WTC11 (cell line): ENCODE results near the gene MRGPRF. TPM values are rescaled to one million over a fixed set of nuclear protein-coding genes. Genes with fewer than 3 reads are reported as not detected.

ENCODE experiments used
- ATAC-seq: fragments of 200-7000 bp; cut with Tn5 transposase; 2 replicates; pipeline ENCODE4 v1.10.0; 2021; ENCODE audit warnings: mild to moderate bottlenecking, moderate library complexity
- CTCF ChIA-PET: fragments of 300-600 bp; sonication (Branson Sonifier 250); formaldehyde crosslinking; loops from one replicate; lab custom pipeline; 2021; ENCODE audit warnings: antibody characterized with exemption; lab: Charles Lee
- POLR2A ChIA-PET: fragments of 350-600 bp; sonication (Branson Sonifier 250); formaldehyde crosslinking; loops from one replicate; lab custom pipeline; 2021; ENCODE audit warnings: antibody characterized with exemption; lab: Charles Lee
- DNase-seq: peaks from one replicate; pipeline ENCODE4 v3.0.0; 2021; ENCODE audit warnings: low spot score
- H3K27ac Mint-ChIP-seq: 2 replicates; pipeline ENCODE4 v1.8.0; 2021; ENCODE audit warnings: mixed read lengths
- H3K27me3 Mint-ChIP-seq: 2 replicates; pipeline ENCODE4 v1.8.0; 2021; ENCODE audit warnings: low read depth, mild to moderate bottlenecking, moderate library complexity, mixed read lengths
- H3K36me3 Mint-ChIP-seq: 2 replicates; pipeline ENCODE4 v1.8.0; 2021; ENCODE audit warnings: mixed read lengths
- H3K4me1 Mint-ChIP-seq: 2 replicates; pipeline ENCODE4 v1.8.0; 2022; ENCODE audit warnings: mixed read lengths
- H3K4me3 Mint-ChIP-seq: 2 replicates; pipeline ENCODE4 v1.8.0; 2021; ENCODE audit warnings: mild to moderate bottlenecking, moderate library complexity, mixed read lengths
- H3K9me3 Mint-ChIP-seq: 2 replicates; pipeline ENCODE4 v1.8.0; 2021; ENCODE audit warnings: mixed read lengths
- ATF1 ChIP-seq: sonication (generic); formaldehyde crosslinking; IDR thresholded peaks from 2 replicates; pipeline ENCODE4 v1.8.1; 2023; ENCODE audit warnings: mild to moderate bottlenecking, moderate library complexity, missing genetic modification reagents
- ATF2 ChIP-seq: sonication (generic); formaldehyde crosslinking; IDR thresholded peaks from 2 replicates; pipeline ENCODE4 v1.8.1; 2022; ENCODE audit warnings: low read depth, missing genetic modification reagents, borderline replicate concordance
- FOXP1 ChIP-seq: sonication (generic); formaldehyde crosslinking; IDR thresholded peaks from 2 replicates; pipeline ENCODE4 v1.8.0; 2022; ENCODE audit warnings: missing genetic modification reagents, mild to moderate bottlenecking, moderate library complexity, borderline replicate concordance
- FOXP4 ChIP-seq: sonication (generic); formaldehyde crosslinking; IDR thresholded peaks from 2 replicates; pipeline ENCODE4 v1.8.0; 2022; ENCODE audit warnings: mild to moderate bottlenecking, missing genetic modification reagents
- GABPB1 ChIP-seq: sonication (generic); formaldehyde crosslinking; IDR thresholded peaks from 2 replicates; pipeline ENCODE4 v1.8.1; 2023; ENCODE audit warnings: mild to moderate bottlenecking, missing genetic modification reagents
- GRHL2 ChIP-seq: fragments of 250-450 bp; sonication (Bioruptor Pico); IDR thresholded peaks from 2 replicates; pipeline ENCODE4 v1.8.0; 2022; ENCODE audit warnings: mild to moderate bottlenecking, moderate library complexity; ENCODE audit not compliant: insufficient replicate concordance, severe bottlenecking
- GTF2I ChIP-seq: fragments of 250-450 bp; sonication (Bioruptor Pico); conservative IDR thresholded peaks from 2 replicates; pipeline ENCODE4 v1.4.0; 2021; ENCODE audit warnings: mild to moderate bottlenecking
- HMGA2 ChIP-seq: fragments of 250-450 bp; sonication (Bioruptor Pico); IDR thresholded peaks from 2 replicates; pipeline ENCODE4 v1.4.0; 2021; ENCODE audit warnings: mild to moderate bottlenecking, moderate library complexity
- IRF1 ChIP-seq: sonication (generic); formaldehyde crosslinking; IDR thresholded peaks from 2 replicates; pipeline ENCODE4 v1.8.0; 2023; ENCODE audit warnings: missing genetic modification reagents
- JUN ChIP-seq: sonication (generic); formaldehyde crosslinking; IDR thresholded peaks from 2 replicates; pipeline ENCODE4 v1.8.0; 2023; ENCODE audit warnings: mild to moderate bottlenecking, missing genetic modification reagents
- MAX ChIP-seq: sonication (generic); formaldehyde crosslinking; IDR thresholded peaks from 2 replicates; pipeline ENCODE4 v1.8.0; 2022; ENCODE audit warnings: mild to moderate bottlenecking, missing genetic modification reagents
- MLX ChIP-seq: sonication (generic); formaldehyde crosslinking; IDR thresholded peaks from 2 replicates; pipeline ENCODE4 v1.8.1; 2023; ENCODE audit warnings: mild to moderate bottlenecking, missing genetic modification reagents, moderate library complexity
- NR2C2 ChIP-seq: sonication (generic); formaldehyde crosslinking; IDR thresholded peaks from 2 replicates; pipeline ENCODE4 v1.8.0; 2022; ENCODE audit warnings: mild to moderate bottlenecking, missing genetic modification reagents
- PRRX2 ChIP-seq: fragments of 250-450 bp; sonication (Bioruptor Pico); IDR thresholded peaks from 2 replicates; pipeline ENCODE4 v1.8.0; 2021; ENCODE audit warnings: mild to moderate bottlenecking
- SMAD4 ChIP-seq: sonication (generic); formaldehyde crosslinking; IDR thresholded peaks from 2 replicates; pipeline ENCODE4 v1.8.0; 2022; ENCODE audit warnings: mild to moderate bottlenecking, missing genetic modification reagents
- SP1 ChIP-seq: sonication (generic); formaldehyde crosslinking; conservative IDR thresholded peaks from 2 replicates; pipeline ENCODE4 v1.8.1; 2022; ENCODE audit warnings: missing genetic modification reagents
- TP53 ChIP-seq: sonication (generic); formaldehyde crosslinking; IDR thresholded peaks from 2 replicates; pipeline ENCODE4 v1.8.1; 2023; ENCODE audit warnings: mild to moderate bottlenecking, missing genetic modification reagents
- USF1 ChIP-seq: sonication (generic); formaldehyde crosslinking; IDR thresholded peaks from 2 replicates; pipeline ENCODE4 v1.8.0; 2022; ENCODE audit warnings: mild to moderate bottlenecking, missing genetic modification reagents
- ZBTB43 ChIP-seq: sonication (generic); formaldehyde crosslinking; IDR thresholded peaks from 2 replicates; pipeline ENCODE4 v1.8.1; 2023; ENCODE audit warnings: mild to moderate bottlenecking, missing genetic modification reagents
- ZNF396 ChIP-seq: fragments of 250-450 bp; sonication (Bioruptor Pico); IDR thresholded peaks from 2 replicates; pipeline ENCODE4 v1.8.0; 2021; ENCODE audit warnings: mild to moderate bottlenecking, moderate library complexity, borderline replicate concordance
- ZNF416 ChIP-seq: fragments of 250-450 bp; sonication (Bioruptor Pico); IDR thresholded peaks from 2 replicates; pipeline ENCODE4 v1.9.0; 2021; ENCODE audit warnings: mild to moderate bottlenecking, inconsistent platforms
- ZNF423 ChIP-seq: fragments of 250-450 bp; sonication (Bioruptor Pico); IDR thresholded peaks from 2 replicates; pipeline ENCODE4 v2.1.2; 2022; ENCODE audit warnings: mild to moderate bottlenecking, moderate library complexity
- total RNA-seq: library from RNA; stranded (reverse); gene quantifications from 3 replicates; pipeline ENCODE4 v1.2.3, GENCODE V29; 2021

MRGPRF gene
- total RNA-seq, 1 experiment from 2014 or later = 3.8 TPM

GRCh38 chr11:69030301-69030700 is 17.3 kb upstream of the MRGPRF start (continued):
- TF ChIP-seq USF1 = no peak
- TF ChIP-seq, all 79 proteins: peak for 0

GRCh38 chr11:69027704-69028372 is 14.8 kb upstream of the MRGPRF start:
- Mint-ChIP-seq H3K27me3 (no peaks in the 10 kb centered on the region), H3K4me3 (no peak overlapping the region), H3K36me3 (no peaks in the 10 kb centered on the region), H3K9me3 (no peaks in the 10 kb centered on the region), H3K27ac (peak overlapping the region; percentile 9; the same call in 1 of the 2 replicates), H3K4me1 (peaks cover 19% of the 10 kb centered on the region)
- ATAC-seq = no peak
- ChIA-PET CTCF (interaction anchor here (1.0 to 2.2 kb wide), 5 partner anchors 15 to 104 kb away, joined by 3 to 7 read pairs (median 5); partner anchors contain the start of genes MRGPRF and TPCN2), POLR2A (no interaction called here)
- peak; percentile 63 for TF ChIP-seq GABPB1 (CRISPR knock-in tag)
- no peak for TF ChIP-seq HMGA2 (CRISPR knock-in tag)
- no peak for DNase-seq

- no peak for DNase-seq
- H3K27ac Mint-ChIP-seq = no peak overlapping the region
- POLR2A ChIA-PET = no interaction called here
- H3K36me3 Mint-ChIP-seq = no peaks in the 10 kb centered on the region
- CTCF ChIA-PET = interaction anchor here (0.7 kb wide), 1 partner anchor 336 kb away, joined by 3 read pairs; no protein-coding TSS in a partner anchor
- no peak overlapping the region for H3K4me3 Mint-ChIP-seq
- no peak for ATAC-seq
- TF ChIP-seq ZNF416 (CRISPR knock-in tag) (no peak), SP1 (CRISPR knock-in tag) (no peak), ZNF396 (CRISPR knock-in tag) (no peak), ATF1 (CRISPR knock-in tag) (no peak), MLX (CRISPR knock-in tag) (no peak), IRF1 (CRISPR knock-in tag) (no peak), JUN (no peak), USF1 (no peak), MAX (no peak), FOXP1 (CRISPR knock-in tag) (no peak), GRHL2 (no peak), TP53 (CRISPR knock-in tag) (no peak), ATF2 (no peak), ZNF423 (CRISPR knock-in tag) (no peak), GTF2I (CRISPR knock-in tag) (no peak), PRRX2 (no peak), FOXP4 (CRISPR knock-in tag) (no peak), ZBTB43 (CRISPR knock-in tag) (no peak), NR2C2 (CRISPR knock-in tag) (no peak), SMAD4 (no peak)
- peaks cover 7% of the 10 kb centered on the region for H3K4me1 Mint-ChIP-seq
- H3K27me3 Mint-ChIP-seq = no peaks in the 10 kb centered on the region
- H3K9me3 Mint-ChIP-seq = no peaks in the 10 kb centered on the region
Measured at GRCh38 chr11:69024509-69024908, 11.5 kb upstream of the MRGPRF start.
